Effector memory CD8-positive, alpha-beta T cell (primary cell): ENCODE measurements around the gene RSKR.
"Not testable (repeated sequence)": the region's sequence is repeated elsewhere in the genome, so short reads cannot be mapped to it uniquely, and the experiment has no call there.

ENCODE experiments used
- ATAC-seq: fragments of 150-1000 bp; cut with Tn5 transposase; replicated peaks from 2 replicates; pipeline ENCODE4 v1.10.0; 2021; ENCODE audit warnings: mild to moderate bottlenecking, moderate library complexity
- DNase-seq, 3 experiments: peaks; one replicate each; pipeline ENCODE4 v3.0.0; 2021
- H3K27ac Mint-ChIP-seq, 2 donors: one replicate each; pipeline ENCODE4 v1.8.0; 2022; ENCODE audit warnings: mild to moderate bottlenecking in 2 of 2, mixed read lengths in 2 of 2, moderate library complexity in 2 of 2
- H3K27me3 Mint-ChIP-seq, 2 donors: one replicate each; pipeline ENCODE4 v1.8.0; 2022; ENCODE audit warnings: mixed read lengths in 2 of 2
- H3K36me3 Mint-ChIP-seq: one replicate; pipeline ENCODE4 v1.8.0; 2022; ENCODE audit warnings: mild to moderate bottlenecking, moderate library complexity, mixed read lengths; ENCODE audit not compliant: insufficient read depth
- H3K4me1 Mint-ChIP-seq, 2 donors: one replicate each; pipeline ENCODE4 v1.8.0; 2022; ENCODE audit warnings: low read depth in 2 of 2, mixed read lengths in 2 of 2
- H3K4me3 Mint-ChIP-seq, 2 donors: one replicate each; pipeline ENCODE4 v1.8.0; 2022; ENCODE audit warnings: mild to moderate bottlenecking in 2 of 2, mixed read lengths in 2 of 2, moderate library complexity in 2 of 2
- H3K9me3 Mint-ChIP-seq, 2 donors: one replicate each; pipeline ENCODE4 v1.8.0; 2022; ENCODE audit warnings: mixed read lengths in 2 of 2

RSKR gene

GRCh38 chr17:28612936-28613872, 781 bp downstream of the RSKR start:
- Mint-ChIP-seq H3K27me3 (no peaks in the 10 kb centered on the region), H3K27ac (peak overlapping the region in 1 of 2 donors; percentile 74), H3K4me3 (no peak overlapping the region), H3K4me1 (peaks cover 5 to 9% of the 10 kb centered on the region in 2 donors), H3K36me3 (peaks cover 38% of the 10 kb centered on the region), H3K9me3 (no peaks in the 10 kb centered on the region)
- ATAC-seq (peak; percentile 42), DNase-seq (peak; percentile 23 to 42 (median 35))

GRCh38 chr17:28612531-28612930, 1.5 kb downstream of the RSKR start:
- no peaks in the 10 kb centered on the region for H3K9me3 Mint-ChIP-seq
- DNase-seq: no peak
- no peak overlapping the region for H3K4me3 Mint-ChIP-seq
- peaks cover 5 to 9% of the 10 kb centered on the region in 2 donors for H3K4me1 Mint-ChIP-seq
- H3K27me3 Mint-ChIP-seq: no peaks in the 10 kb centered on the region
- no peak for ATAC-seq
- peaks cover 31% of the 10 kb centered on the region for H3K36me3 Mint-ChIP-seq
- H3K27ac Mint-ChIP-seq: peak overlapping the region in 1 of 2 donors; percentile 74

- Mint-ChIP-seq H3K9me3 (no peaks in the 10 kb centered on the region), H3K27ac (peak overlapping the region in 1 of 2 donors; percentile 1)
- no peak for ATAC-seq
These were observed 3.6 kb downstream of the RSKR start for GRCh38 chr17:28610376-28610775.

GRCh38 chr17:28604031-28604430, 10.0 kb downstream of the RSKR start:
- ATAC-seq, DNase-seq, H3K4me3 Mint-ChIP-seq, H3K4me1 Mint-ChIP-seq, H3K9me3 Mint-ChIP-seq, H3K27ac Mint-ChIP-seq, H3K27me3 Mint-ChIP-seq: not testable (repeated sequence)
- peaks cover 23% of the 10 kb centered on the region for H3K36me3 Mint-ChIP-seq

More at GRCh38 chr17:28610376-28610775, 3.6 kb downstream of the RSKR start:
- Mint-ChIP-seq H3K27me3 (no peaks in the 10 kb centered on the region), H3K36me3 (peaks cover 23% of the 10 kb centered on the region), H3K4me1 (peaks cover 5 to 9% of the 10 kb centered on the region in 2 donors), H3K4me3 (no peak overlapping the region)
- DNase-seq: no peak

GRCh38 chr17:28599311-28600184, 14.4 kb downstream of the RSKR start:
- peak in 2 of 3 experiments; percentile 49 to 64 for DNase-seq

GRCh38 chr17:28598799-28599310, 15.1 kb downstream of the RSKR start, which contains the start of gene SPAG5:
TSS of gene SPAG5 (minus strand) at chr17:28599025. CDS start at chr17:28598946, 79 bp downstream.
- peak within 1 kb of the TSS; percentile 88 to 93 for H3K4me3 Mint-ChIP-seq
- peak within 1 kb of the TSS; percentile 96 for H3K27ac Mint-ChIP-seq
- H3K4me1 Mint-ChIP-seq: peaks cover 22 to 23% of the 10 kb centered on the region in 2 donors
- ATAC-seq: peak; percentile 91
- H3K27me3 Mint-ChIP-seq: no peaks in the 10 kb centered on the region
- DNase-seq: peak; percentile 90 to 96 (median 92)
- no peaks in the 10 kb centered on the region for H3K9me3 Mint-ChIP-seq
- peaks cover 14% of the 10 kb centered on the region for H3K36me3 Mint-ChIP-seq

More at GRCh38 chr17:28599311-28600184, 14.4 kb downstream of the RSKR start:
- peak overlapping the region; percentile 96 for H3K27ac Mint-ChIP-seq
- H3K9me3 Mint-ChIP-seq: no peaks in the 10 kb centered on the region
- ATAC-seq: peak; percentile 61
- no peaks in the 10 kb centered on the region for H3K27me3 Mint-ChIP-seq
- H3K4me1 Mint-ChIP-seq: peaks cover 22 to 23% of the 10 kb centered on the region in 2 donors
- peak overlapping the region; percentile 88 to 93 for H3K4me3 Mint-ChIP-seq
- peaks cover 16% of the 10 kb centered on the region for H3K36me3 Mint-ChIP-seq

- peaks cover 14% of the 10 kb centered on the region for H3K36me3 Mint-ChIP-seq
- no peaks in the 10 kb centered on the region for H3K9me3 Mint-ChIP-seq
- H3K27me3 Mint-ChIP-seq: no peaks in the 10 kb centered on the region
- ATAC-seq: no peak
- H3K4me3 Mint-ChIP-seq: peak overlapping the region; percentile 88 to 93
- no peak for DNase-seq
- H3K27ac Mint-ChIP-seq: peak overlapping the region; percentile 96
- peaks cover 22 to 23% of the 10 kb centered on the region in 2 donors for H3K4me1 Mint-ChIP-seq
These were observed 15.6 kb downstream of the RSKR start for GRCh38 chr17:28598389-28598788.

GRCh38 chr17:28597606-28598383, 16.2 kb downstream of the RSKR start:
- Mint-ChIP-seq H3K4me1 (peaks cover 22 to 23% of the 10 kb centered on the region in 2 donors), H3K27me3 (no peaks in the 10 kb centered on the region)

GRCh38 chr17:28592260-28592659, 21.7 kb downstream of the RSKR start:
- Mint-ChIP-seq H3K4me1 (no peaks in the 10 kb centered on the region), H3K9me3 (no peaks in the 10 kb centered on the region), H3K27ac (no peak overlapping the region), H3K4me3 (no peak overlapping the region), H3K36me3 (no peaks in the 10 kb centered on the region), H3K27me3 (no peaks in the 10 kb centered on the region)
- DNase-seq (no peak), ATAC-seq (no peak)

More at GRCh38 chr17:28597606-28598383, 16.2 kb downstream of the RSKR start:
- Mint-ChIP-seq H3K4me3 (peak overlapping the region; percentile 88 to 93), H3K36me3 (peaks cover 14% of the 10 kb centered on the region), H3K27ac (peak overlapping the region; percentile 96), H3K9me3 (no peaks in the 10 kb centered on the region)
- ATAC-seq (no peak), DNase-seq (no peak)

GRCh38 chr17:28585851-28586250, 28.1 kb downstream of the RSKR start:
- no peaks in the 10 kb centered on the region for H3K9me3 Mint-ChIP-seq
- DNase-seq: no peak
- no peaks in the 10 kb centered on the region for H3K4me1 Mint-ChIP-seq
- no peaks in the 10 kb centered on the region for H3K36me3 Mint-ChIP-seq
- H3K4me3 Mint-ChIP-seq: no peak overlapping the region
- no peaks in the 10 kb centered on the region for H3K27me3 Mint-ChIP-seq
- no peak for ATAC-seq
- H3K27ac Mint-ChIP-seq: no peak overlapping the region

GRCh38 chr17:28584434-28584833, 29.6 kb downstream of the RSKR start:
- no peaks in the 10 kb centered on the region for H3K4me1 Mint-ChIP-seq
- no peak overlapping the region for H3K27ac Mint-ChIP-seq
- no peak for DNase-seq
- no peaks in the 10 kb centered on the region for H3K9me3 Mint-ChIP-seq
- H3K36me3 Mint-ChIP-seq: no peaks in the 10 kb centered on the region
- H3K27me3 Mint-ChIP-seq: no peaks in the 10 kb centered on the region
- ATAC-seq: no peak
- H3K4me3 Mint-ChIP-seq: no peak overlapping the region

- Mint-ChIP-seq H3K4me1 (no peaks in the 10 kb centered on the region), H3K27ac (no peak overlapping the region), H3K36me3 (no peaks in the 10 kb centered on the region), H3K27me3 (no peaks in the 10 kb centered on the region), H3K4me3 (no peak overlapping the region), H3K9me3 (no peaks in the 10 kb centered on the region)
- no peak for DNase-seq
- ATAC-seq: no peak
These were observed 31.5 kb downstream of the RSKR start for GRCh38 chr17:28582513-28582912.
